Activated CD4-positive, alpha-beta T cell treated with anti-CD3 and anti-CD28 coated beads for 36 hours (primary cell): ENCODE measurements around the gene DHX15. TPM values are rescaled to one million over a fixed set of nuclear protein-coding genes. Genes with fewer than 3 reads are reported as not detected.

Source experiments
- ATAC-seq: fragments of 200-7000 bp; cut with Tn5 transposase; one replicate; pipeline ENCODE4 v1.10.0; 2021; ENCODE audit warnings: mild to moderate bottlenecking, moderate library complexity
- CTCF ChIA-PET: fragments of 350-600 bp; sonication (Branson Sonifier 250); formaldehyde crosslinking; loops from one replicate; lab custom pipeline; 2021; ENCODE audit warnings: antibody characterized with exemption; lab: Charles Lee
- POLR2A ChIA-PET: fragments of 350-600 bp; sonication (Branson Sonifier 250); formaldehyde crosslinking; loops from one replicate; lab custom pipeline; 2021; ENCODE audit warnings: antibody characterized with exemption, inconsistent platforms; lab: Charles Lee
- DNase-seq: peaks from one replicate; pipeline ENCODE4 v3.0.0-alpha.2; 2020
- H3K27ac Mint-ChIP-seq: one replicate; pipeline ENCODE4 v1.8.0; 2021; ENCODE audit warnings: mixed read lengths
- H3K27me3 Mint-ChIP-seq: one replicate; pipeline ENCODE4 v1.8.0; 2021; ENCODE audit warnings: mixed read lengths
- H3K36me3 Mint-ChIP-seq: one replicate; pipeline ENCODE4 v1.8.0; 2021; ENCODE audit warnings: low read depth, mixed read lengths
- H3K4me1 Mint-ChIP-seq: one replicate; pipeline ENCODE4 v1.8.0; 2021; ENCODE audit warnings: mixed read lengths
- H3K4me3 Mint-ChIP-seq: one replicate; pipeline ENCODE4 v1.8.0; 2021; ENCODE audit warnings: mild to moderate bottlenecking, moderate library complexity, mixed read lengths
- H3K9me3 Mint-ChIP-seq: one replicate; pipeline ENCODE4 v1.8.0; 2021; ENCODE audit warnings: low read depth, mixed read lengths
- intact Hi-C, 2 experiments: fragments of 100-400 bp; cut with DNase I in 1 of 2; cut with micrococcal nuclease in 1 of 2; formaldehyde crosslinking; loops; one replicate each; pipeline versions ENCODE4 v1.14.2 to v1.15.1; 2022 to 2024; cut with DNase I, micrococcal nuclease
- total RNA-seq, 2 experiments: library from RNA; stranded (reverse); gene quantifications; one replicate each; pipeline ENCODE4 v1.2.3, GENCODE V29; 2021

Gene DHX15
- total RNA-seq = 100 to 1,000 TPM; 201 to 210 TPM

- Mint-ChIP-seq H3K27ac (peak within 1 kb of the TSS; percentile 99), H3K4me1 (peaks cover 33% of the 10 kb centered on the region), H3K9me3 (no peaks in the 10 kb centered on the region), H3K27me3 (no peaks in the 10 kb centered on the region), H3K4me3 (peak within 1 kb of the TSS; percentile 94), H3K36me3 (peaks cover 33% of the 10 kb centered on the region)
- ChIA-PET CTCF (interaction anchor here (0.6 to 1.4 kb wide), 7 partner anchors 15 to 486 kb away, joined by 3 to 5 read pairs (median 4); no protein-coding TSS in a partner anchor), POLR2A (interaction anchor here (0.7 to 1.4 kb wide), 7 partner anchors 11 to 699 kb away, joined by 3 to 5 read pairs (median 3); partner anchors contain the start of genes PI4K2B and SEPSECS)
- DNase-seq (peak; percentile 96), ATAC-seq (peak; percentile 94)
- intact Hi-C loops = loop anchor here (1.0 to 5.0 kb wide), 9 partner anchors 67 to 1330 kb away; partner anchors contain the start of genes ANAPC4 (in 2 of the 2), PI4K2B (in 1 of the 2), SEPSECS (in 1 of the 2) and SMIM20 (in 1 of the 2)
Observed at GRCh38 chr4:24584211-24584850, at the start of gene DHX15. TSS of gene DHX15 (minus strand) at chr4:24584554. CDS start at chr4:24584393, 161 bp downstream.

GRCh38 chr4:24632011-24632410 lies 47.7 kb upstream of the DHX15 start:
- ATAC-seq (no peak), DNase-seq (no peak)
- Mint-ChIP-seq H3K9me3 (no peaks in the 10 kb centered on the region), H3K27ac (no peak overlapping the region), H3K27me3 (peaks cover 12% of the 10 kb centered on the region), H3K4me3 (no peak overlapping the region), H3K36me3 (no peaks in the 10 kb centered on the region), H3K4me1 (no peaks in the 10 kb centered on the region)
- POLR2A ChIA-PET = no interaction called here
- CTCF ChIA-PET = interaction anchor here (0.7 kb wide), 1 partner anchor 857 kb away, joined by 3 read pairs; no protein-coding TSS in a partner anchor
- intact Hi-C loops = no loop called here

- ATAC-seq (no peak), DNase-seq (no peak)
- H3K4me1 Mint-ChIP-seq = no peaks in the 10 kb centered on the region
- no peaks in the 10 kb centered on the region for H3K9me3 Mint-ChIP-seq
- H3K4me3 Mint-ChIP-seq = no peak overlapping the region
- peaks cover 12% of the 10 kb centered on the region for H3K27me3 Mint-ChIP-seq
- CTCF ChIA-PET = no interaction called here
- POLR2A ChIA-PET = no interaction called here
- H3K36me3 Mint-ChIP-seq = no peaks in the 10 kb centered on the region
- intact Hi-C loops = no loop called here
- no peak overlapping the region for H3K27ac Mint-ChIP-seq
Observed at GRCh38 chr4:24630937-24631336, 46.6 kb upstream of the DHX15 start.

GRCh38 chr4:24625091-24625490 lies 40.7 kb upstream of the DHX15 start:
- H3K4me3 Mint-ChIP-seq = no peak overlapping the region
- CTCF ChIA-PET = no interaction called here
- peaks cover 36% of the 10 kb centered on the region for H3K27me3 Mint-ChIP-seq
- POLR2A ChIA-PET = no interaction called here
- no peak overlapping the region for H3K27ac Mint-ChIP-seq
- ATAC-seq (no peak), DNase-seq (no peak)
- peaks cover 8% of the 10 kb centered on the region for H3K9me3 Mint-ChIP-seq
- intact Hi-C loops = no loop called here
- no peaks in the 10 kb centered on the region for H3K4me1 Mint-ChIP-seq
- no peaks in the 10 kb centered on the region for H3K36me3 Mint-ChIP-seq

GRCh38 chr4:24624381-24624780 lies 40.0 kb upstream of the DHX15 start:
- Mint-ChIP-seq H3K27ac (no peak overlapping the region), H3K4me1 (no peaks in the 10 kb centered on the region), H3K27me3 (peaks cover 35% of the 10 kb centered on the region), H3K36me3 (no peaks in the 10 kb centered on the region), H3K4me3 (no peak overlapping the region), H3K9me3 (peaks cover 12% of the 10 kb centered on the region)
- intact Hi-C loops = no loop called here
- POLR2A ChIA-PET = no interaction called here
- CTCF ChIA-PET = no interaction called here
- DNase-seq = no peak
- no peak for ATAC-seq

- H3K9me3 Mint-ChIP-seq = peaks cover 12% of the 10 kb centered on the region
Observed at GRCh38 chr4:24622146-24622834, 37.9 kb upstream of the DHX15 start.

GRCh38 chr4:24615977-24616376 lies 31.6 kb upstream of the DHX15 start:
- ChIA-PET POLR2A (no interaction called here), CTCF (no interaction called here)
- DNase-seq (no peak), ATAC-seq (no peak)
- Mint-ChIP-seq H3K27me3 (peaks cover 5% of the 10 kb centered on the region), H3K4me3 (no peak overlapping the region), H3K9me3 (peaks cover 7% of the 10 kb centered on the region), H3K4me1 (peaks cover 6% of the 10 kb centered on the region), H3K27ac (no peak overlapping the region), H3K36me3 (no peaks in the 10 kb centered on the region)
- intact Hi-C loops = no loop called here

More at GRCh38 chr4:24622146-24622834, 37.9 kb upstream of the DHX15 start:
- no peak overlapping the region for H3K27ac Mint-ChIP-seq
- H3K4me1 Mint-ChIP-seq = no peaks in the 10 kb centered on the region
- intact Hi-C loops = no loop called here
- POLR2A ChIA-PET = no interaction called here
- DNase-seq (no peak), ATAC-seq (no peak)
- CTCF ChIA-PET = no interaction called here
- H3K4me3 Mint-ChIP-seq = no peak overlapping the region
- H3K27me3 Mint-ChIP-seq = peaks cover 30% of the 10 kb centered on the region
- H3K36me3 Mint-ChIP-seq = no peaks in the 10 kb centered on the region

GRCh38 chr4:24614881-24615280 lies 30.5 kb upstream of the DHX15 start:
- CTCF ChIA-PET = interaction anchor here (1.7 kb wide), 1 partner anchor 10 kb away, joined by 4 read pairs; no protein-coding TSS in a partner anchor
- POLR2A ChIA-PET = no interaction called here
- intact Hi-C loops = no loop called here
- DNase-seq (no peak), ATAC-seq (peak; percentile 81)
- no peak overlapping the region for H3K27ac Mint-ChIP-seq
- H3K9me3 Mint-ChIP-seq = peaks cover 2% of the 10 kb centered on the region
- peaks cover 6% of the 10 kb centered on the region for H3K4me1 Mint-ChIP-seq
- H3K36me3 Mint-ChIP-seq = no peaks in the 10 kb centered on the region
- no peak overlapping the region for H3K4me3 Mint-ChIP-seq
- peaks cover 2% of the 10 kb centered on the region for H3K27me3 Mint-ChIP-seq

- CTCF ChIA-PET = interaction anchor here (1.7 kb wide), 1 partner anchor 9 kb away, joined by 4 read pairs; no protein-coding TSS in a partner anchor
- DNase-seq (no peak), ATAC-seq (peak; percentile 65)
- Mint-ChIP-seq H3K4me1 (peaks cover 6% of the 10 kb centered on the region), H3K27ac (no peak overlapping the region), H3K9me3 (no peaks in the 10 kb centered on the region), H3K36me3 (no peaks in the 10 kb centered on the region), H3K27me3 (peaks cover 3% of the 10 kb centered on the region), H3K4me3 (no peak overlapping the region)
- intact Hi-C loops = no loop called here
- POLR2A ChIA-PET = no interaction called here
Observed at GRCh38 chr4:24613502-24613901, 29.1 kb upstream of the DHX15 start.

GRCh38 chr4:24611575-24611974 lies 27.2 kb upstream of the DHX15 start:
- H3K36me3 Mint-ChIP-seq = no peaks in the 10 kb centered on the region
- H3K4me1 Mint-ChIP-seq = peaks cover 6% of the 10 kb centered on the region
- no peak overlapping the region for H3K27ac Mint-ChIP-seq
- peaks cover 3% of the 10 kb centered on the region for H3K27me3 Mint-ChIP-seq
- ATAC-seq = no peak
- no peaks in the 10 kb centered on the region for H3K9me3 Mint-ChIP-seq
- H3K4me3 Mint-ChIP-seq = no peak overlapping the region
- CTCF ChIA-PET = no interaction called here
- POLR2A ChIA-PET = no interaction called here
- intact Hi-C loops = no loop called here
- DNase-seq = no peak

- intact Hi-C loops = no loop called here
- Mint-ChIP-seq H3K9me3 (no peaks in the 10 kb centered on the region), H3K27ac (no peak overlapping the region), H3K4me1 (peaks cover 3% of the 10 kb centered on the region), H3K27me3 (peaks cover 3% of the 10 kb centered on the region), H3K4me3 (no peak overlapping the region), H3K36me3 (no peaks in the 10 kb centered on the region)
- ChIA-PET CTCF (no interaction called here), POLR2A (no interaction called here)
- DNase-seq (no peak), ATAC-seq (no peak)
Observed at GRCh38 chr4:24607334-24607733, 23.0 kb upstream of the DHX15 start.
